ENCODE measurements around the gene SLC12A4. TPM values are rescaled to one million over a fixed set of nuclear protein-coding genes. Genes with fewer than 3 reads are reported as not detected.

The SLC12A4 gene
- total and polyA plus RNA-seq, 2 of the 13 experiments (the other 11 are each of a cell fraction or from before 2014, with no cell fraction given) = 65.1 to 84.3 TPM

DNA sequence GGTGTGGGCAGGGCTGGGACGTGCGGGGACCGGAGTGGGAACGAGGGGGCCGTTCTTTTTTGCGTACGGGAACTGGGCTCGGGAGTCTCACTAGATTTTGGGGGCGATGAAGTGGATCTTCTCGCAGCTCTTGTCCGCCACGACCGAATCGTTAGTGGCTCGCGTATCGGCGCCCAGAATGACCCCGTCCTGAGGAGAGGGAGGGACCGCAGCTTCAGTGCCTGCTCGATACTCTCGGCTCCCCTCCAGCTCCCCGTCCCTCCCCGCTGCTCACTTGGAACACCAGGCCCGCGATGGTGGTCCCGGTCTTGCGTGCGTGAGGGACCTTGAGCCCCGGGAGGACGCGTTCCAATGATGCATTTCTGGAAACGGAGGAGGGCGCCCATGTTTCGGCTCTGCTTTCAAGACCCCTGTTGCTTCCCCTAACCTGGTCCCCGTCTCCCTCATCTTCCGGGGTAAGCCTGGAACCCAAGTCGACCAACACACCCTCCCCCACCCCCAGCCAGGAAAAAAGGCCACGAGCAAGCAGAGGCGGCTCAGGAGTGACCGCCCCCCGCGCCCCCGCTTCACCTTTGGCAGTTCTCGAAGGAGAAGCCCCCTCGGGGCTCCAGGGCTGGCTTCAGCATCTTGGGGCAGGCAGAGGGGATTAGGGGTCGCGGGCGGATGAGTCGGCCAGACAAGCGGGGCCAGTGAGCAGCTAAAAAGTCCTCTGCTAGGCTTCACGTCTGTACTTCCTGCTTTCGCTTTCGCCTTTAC, 32.1 kb downstream of the SLC12A4 start, which contains the start of gene PSMB10 (continued):
- TF ChIP-seq ZNF18 (CRISPR knock-in tag; IDR thresholded peaks at IDR 0.05; ENCODE audit: insufficient replicate concordance) (no peak), ETV6 (CRISPR knock-in tag; conservative IDR thresholded peaks at IDR 0.05) (peak; percentile 14; the same call in 1 of the 2 replicates), ZNF253 (CRISPR knock-in tag; IDR thresholded peaks at IDR 0.05; ENCODE audit: borderline replicate concordance) (peak; percentile 43; the same call in 1 of the 2 replicates), RAD51 (IDR thresholded peaks at IDR 0.05; ENCODE audit: borderline replicate concordance) (no peak), ZFP41 (CRISPR knock-in tag; IDR thresholded peaks at IDR 0.05; ENCODE audit: borderline replicate concordance) (no peak), ZKSCAN8 (CRISPR knock-in tag; IDR thresholded peaks at IDR 0.05; ENCODE audit: borderline replicate concordance) (no peak), XRCC5 (optimal IDR thresholded peaks at IDR 0.05; ENCODE audit: low read length) (no peak), LBX2 (CRISPR knock-in tag; IDR thresholded peaks at IDR 0.05; ENCODE audit: borderline replicate concordance) (no peak), ZNF720 (CRISPR knock-in tag; IDR thresholded peaks at IDR 0.05) (no peak), ZNF569 (CRISPR knock-in tag; IDR thresholded peaks at IDR 0.05; ENCODE audit: borderline replicate concordance) (no peak), ARNT (IDR thresholded peaks at IDR 0.05) (no peak), EED (CRISPR knock-in tag; IDR thresholded peaks at IDR 0.05) (no peak), ZSCAN25 (CRISPR knock-in tag; IDR thresholded peaks at IDR 0.05) (no peak; the same call in 1 of the 2 replicates), HNF4A (CRISPR knock-in tag; IDR thresholded peaks at IDR 0.05) (no peak; the same call in 1 of the 2 replicates), RELA (CRISPR knock-in tag; IDR thresholded peaks at IDR 0.05) (no peak), ZNF30 (CRISPR knock-in tag; IDR thresholded peaks at IDR 0.05) (no peak), ZFP82 (CRISPR knock-in tag; IDR thresholded peaks at IDR 0.05; ENCODE audit: borderline replicate concordance) (0 out of 2 replicates have a peak, but pooled peaks have one; percentile 45), SETDB1 (CRISPR knock-in tag; IDR thresholded peaks at IDR 0.05; ENCODE audit: borderline replicate concordance) (no peak), MYNN (CRISPR knock-in tag; IDR thresholded peaks at IDR 0.05; ENCODE audit: low read depth) (no peak), SYNCRIP (IDR thresholded peaks at IDR 0.05; ENCODE audit: insufficient read depth, low read depth, low read length) (no peak), PAF1 (CRISPR knock-in tag; IDR thresholded peaks at IDR 0.05) (no peak)
- TF ChIP-seq, protein P1, sequence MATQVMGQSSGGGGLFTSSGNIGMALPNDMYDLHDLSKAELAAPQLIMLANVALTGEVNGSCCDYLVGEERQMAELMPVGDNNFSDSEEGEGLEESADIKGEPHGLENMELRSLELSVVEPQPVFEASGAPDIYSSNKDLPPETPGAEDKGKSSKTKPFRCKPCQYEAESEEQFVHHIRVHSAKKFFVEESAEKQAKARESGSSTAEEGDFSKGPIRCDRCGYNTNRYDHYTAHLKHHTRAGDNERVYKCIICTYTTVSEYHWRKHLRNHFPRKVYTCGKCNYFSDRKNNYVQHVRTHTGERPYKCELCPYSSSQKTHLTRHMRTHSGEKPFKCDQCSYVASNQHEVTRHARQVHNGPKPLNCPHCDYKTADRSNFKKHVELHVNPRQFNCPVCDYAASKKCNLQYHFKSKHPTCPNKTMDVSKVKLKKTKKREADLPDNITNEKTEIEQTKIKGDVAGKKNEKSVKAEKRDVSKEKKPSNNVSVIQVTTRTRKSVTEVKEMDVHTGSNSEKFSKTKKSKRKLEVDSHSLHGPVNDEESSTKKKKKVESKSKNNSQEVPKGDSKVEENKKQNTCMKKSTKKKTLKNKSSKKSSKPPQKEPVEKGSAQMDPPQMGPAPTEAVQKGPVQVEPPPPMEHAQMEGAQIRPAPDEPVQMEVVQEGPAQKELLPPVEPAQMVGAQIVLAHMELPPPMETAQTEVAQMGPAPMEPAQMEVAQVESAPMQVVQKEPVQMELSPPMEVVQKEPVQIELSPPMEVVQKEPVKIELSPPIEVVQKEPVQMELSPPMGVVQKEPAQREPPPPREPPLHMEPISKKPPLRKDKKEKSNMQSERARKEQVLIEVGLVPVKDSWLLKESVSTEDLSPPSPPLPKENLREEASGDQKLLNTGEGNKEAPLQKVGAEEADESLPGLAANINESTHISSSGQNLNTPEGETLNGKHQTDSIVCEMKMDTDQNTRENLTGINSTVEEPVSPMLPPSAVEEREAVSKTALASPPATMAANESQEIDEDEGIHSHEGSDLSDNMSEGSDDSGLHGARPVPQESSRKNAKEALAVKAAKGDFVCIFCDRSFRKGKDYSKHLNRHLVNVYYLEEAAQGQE (IDR thresholded peaks at IDR 0.05; ENCODE audit: borderline replicate concordance in 1 of 2, low read depth in 1 of 2, low read length in 2 of 2) = no peak
- TF ChIP-seq, protein P2, sequence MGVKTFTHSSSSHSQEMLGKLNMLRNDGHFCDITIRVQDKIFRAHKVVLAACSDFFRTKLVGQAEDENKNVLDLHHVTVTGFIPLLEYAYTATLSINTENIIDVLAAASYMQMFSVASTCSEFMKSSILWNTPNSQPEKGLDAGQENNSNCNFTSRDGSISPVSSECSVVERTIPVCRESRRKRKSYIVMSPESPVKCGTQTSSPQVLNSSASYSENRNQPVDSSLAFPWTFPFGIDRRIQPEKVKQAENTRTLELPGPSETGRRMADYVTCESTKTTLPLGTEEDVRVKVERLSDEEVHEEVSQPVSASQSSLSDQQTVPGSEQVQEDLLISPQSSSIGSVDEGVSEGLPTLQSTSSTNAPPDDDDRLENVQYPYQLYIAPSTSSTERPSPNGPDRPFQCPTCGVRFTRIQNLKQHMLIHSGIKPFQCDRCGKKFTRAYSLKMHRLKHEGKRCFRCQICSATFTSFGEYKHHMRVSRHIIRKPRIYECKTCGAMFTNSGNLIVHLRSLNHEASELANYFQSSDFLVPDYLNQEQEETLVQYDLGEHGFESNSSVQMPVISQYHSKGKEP (CRISPR knock-in tag; IDR thresholded peaks at IDR 0.05) = no peak
